ENCODE measurements around the gene FOXL3. TPM values are rescaled to one million over a fixed set of nuclear protein-coding genes. Genes with fewer than 3 reads are reported as not detected.

Gene FOXL3
- total RNA-seq, 1 donor from 2014 or later: not detected

GRCh38 chr7:311796-312195 lies 21.8 kb downstream of the FOXL3 start:
- peaks cover 48% of the 10 kb centered on the region for H3K27me3 Mint-ChIP-seq (ENCODE audit: low read depth)
- TF ChIP-seq, protein P1, sequence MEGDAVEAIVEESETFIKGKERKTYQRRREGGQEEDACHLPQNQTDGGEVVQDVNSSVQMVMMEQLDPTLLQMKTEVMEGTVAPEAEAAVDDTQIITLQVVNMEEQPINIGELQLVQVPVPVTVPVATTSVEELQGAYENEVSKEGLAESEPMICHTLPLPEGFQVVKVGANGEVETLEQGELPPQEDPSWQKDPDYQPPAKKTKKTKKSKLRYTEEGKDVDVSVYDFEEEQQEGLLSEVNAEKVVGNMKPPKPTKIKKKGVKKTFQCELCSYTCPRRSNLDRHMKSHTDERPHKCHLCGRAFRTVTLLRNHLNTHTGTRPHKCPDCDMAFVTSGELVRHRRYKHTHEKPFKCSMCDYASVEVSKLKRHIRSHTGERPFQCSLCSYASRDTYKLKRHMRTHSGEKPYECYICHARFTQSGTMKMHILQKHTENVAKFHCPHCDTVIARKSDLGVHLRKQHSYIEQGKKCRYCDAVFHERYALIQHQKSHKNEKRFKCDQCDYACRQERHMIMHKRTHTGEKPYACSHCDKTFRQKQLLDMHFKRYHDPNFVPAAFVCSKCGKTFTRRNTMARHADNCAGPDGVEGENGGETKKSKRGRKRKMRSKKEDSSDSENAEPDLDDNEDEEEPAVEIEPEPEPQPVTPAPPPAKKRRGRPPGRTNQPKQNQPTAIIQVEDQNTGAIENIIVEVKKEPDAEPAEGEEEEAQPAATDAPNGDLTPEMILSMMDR (conservative IDR thresholded peaks at IDR 0.05): no peak
- H3K36me3 Mint-ChIP-seq (ENCODE audit: low read depth): no peaks in the 10 kb centered on the region
- no peaks in the 10 kb centered on the region for H3K4me1 Mint-ChIP-seq
- H3K27ac Mint-ChIP-seq (ENCODE audit: unreplicated experiment): no peak overlapping the region
- DNase-seq (ENCODE audit: low read depth, low spot score): no peak
- no peak overlapping the region for H3K4me3 Mint-ChIP-seq
- H3K9me3 Mint-ChIP-seq: peaks cover 3% of the 10 kb centered on the region

DNA sequence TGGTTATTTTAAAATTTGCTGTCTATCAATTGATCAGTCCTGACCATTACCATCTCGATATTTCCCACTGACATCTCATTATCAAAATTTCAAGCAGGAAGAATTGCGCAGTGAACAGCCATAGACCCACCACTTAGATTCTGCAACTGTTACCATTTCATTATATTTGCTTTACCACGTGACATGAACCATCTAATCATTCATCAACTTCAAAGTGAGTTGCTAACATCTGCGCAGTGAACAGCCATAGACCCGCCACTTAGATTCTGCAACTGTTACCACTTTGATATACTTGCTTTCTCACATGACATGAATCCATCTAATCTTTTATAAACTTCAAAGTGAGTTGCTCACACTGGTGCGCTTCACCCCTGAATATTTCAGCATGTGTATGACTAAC lies 22.5 kb downstream of the FOXL3 start:
- H3K9me3 Mint-ChIP-seq: peaks cover 3% of the 10 kb centered on the region
- H3K4me1 Mint-ChIP-seq: no peaks in the 10 kb centered on the region
- peaks cover 48% of the 10 kb centered on the region for H3K27me3 Mint-ChIP-seq (ENCODE audit: low read depth)
- H3K27ac Mint-ChIP-seq (ENCODE audit: unreplicated experiment): no peak overlapping the region
- TF ChIP-seq, protein P1 (conservative IDR thresholded peaks at IDR 0.05): no peak
- no peaks in the 10 kb centered on the region for H3K36me3 Mint-ChIP-seq (ENCODE audit: low read depth)
- no peak overlapping the region for H3K4me3 Mint-ChIP-seq
- no peak for DNase-seq (ENCODE audit: low read depth, low spot score)

GRCh38 chr7:314853-315252 lies 24.9 kb downstream of the FOXL3 start:
- H3K27me3 Mint-ChIP-seq (ENCODE audit: low read depth): peaks cover 58% of the 10 kb centered on the region
- no peaks in the 10 kb centered on the region for H3K36me3 Mint-ChIP-seq (ENCODE audit: low read depth)
- H3K4me3 Mint-ChIP-seq: no peak overlapping the region
- no peak overlapping the region for H3K27ac Mint-ChIP-seq (ENCODE audit: unreplicated experiment)
- no peaks in the 10 kb centered on the region for H3K9me3 Mint-ChIP-seq
- DNase-seq (ENCODE audit: low read depth, low spot score): no peak
- TF ChIP-seq, protein P1 (conservative IDR thresholded peaks at IDR 0.05): no peak
- H3K4me1 Mint-ChIP-seq: no peaks in the 10 kb centered on the region

DNA sequence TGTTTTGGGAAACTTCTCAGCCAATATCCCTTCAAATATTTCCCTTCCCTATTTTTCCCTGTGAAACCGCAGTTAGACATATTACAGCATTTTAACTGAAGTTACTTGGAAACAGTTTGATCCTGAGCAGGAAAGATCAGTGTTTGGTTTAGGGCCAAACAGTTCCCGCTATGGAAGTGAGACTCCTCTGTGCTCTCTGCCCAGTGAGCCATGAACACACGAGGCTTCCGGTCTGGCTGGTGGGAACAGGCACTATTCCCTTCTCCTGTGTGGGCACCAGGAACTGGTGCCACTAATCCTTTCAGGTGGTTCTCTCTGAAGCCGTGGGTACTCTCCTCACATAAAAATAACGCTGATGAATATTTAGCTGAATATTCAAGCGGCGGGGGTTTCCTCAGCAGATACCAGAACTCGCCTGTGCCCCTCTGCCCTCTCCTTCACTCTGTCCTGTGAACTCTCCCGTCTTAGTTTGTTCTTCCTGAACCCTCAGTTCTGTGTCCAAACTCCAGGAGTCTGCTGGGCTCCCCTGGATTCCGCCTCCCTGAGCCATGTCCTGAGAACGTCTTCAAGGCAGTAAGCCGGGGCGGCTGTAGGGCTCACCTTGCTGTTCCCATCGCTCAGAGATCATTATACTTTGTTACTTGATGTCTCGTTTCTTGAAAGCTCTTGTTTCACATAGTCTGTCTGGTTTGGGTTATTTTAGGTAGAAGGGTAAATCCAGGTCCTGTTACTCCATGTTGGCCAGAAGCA lies 25.7 kb downstream of the FOXL3 start:
- Mint-ChIP-seq H3K4me3 (no peak overlapping the region), H3K27ac (ENCODE audit: unreplicated experiment) (peak overlapping the region; percentile 53), H3K27me3 (ENCODE audit: low read depth) (peaks cover 63% of the 10 kb centered on the region), H3K36me3 (ENCODE audit: low read depth) (no peaks in the 10 kb centered on the region), H3K9me3 (no peaks in the 10 kb centered on the region), H3K4me1 (no peaks in the 10 kb centered on the region)
- TF ChIP-seq, protein P1 (conservative IDR thresholded peaks at IDR 0.05): no peak
- no peak for DNase-seq (ENCODE audit: low read depth, low spot score)

- TF ChIP-seq, protein P1 (conservative IDR thresholded peaks at IDR 0.05): no peak
- Mint-ChIP-seq H3K9me3 (no peaks in the 10 kb centered on the region), H3K27ac (ENCODE audit: unreplicated experiment) (no peak overlapping the region), H3K36me3 (ENCODE audit: low read depth) (no peaks in the 10 kb centered on the region), H3K4me3 (no peak overlapping the region), H3K27me3 (ENCODE audit: low read depth) (peaks cover 52% of the 10 kb centered on the region), H3K4me1 (no peaks in the 10 kb centered on the region)
- DNase-seq (ENCODE audit: low read depth, low spot score): no peak
Observed at GRCh38 chr7:317643-318405, 27.9 kb downstream of the FOXL3 start.

All from neural crest cell (in vitro differentiated cells).